Mucosa of stomach (tissue), 1 donor: ENCODE results near the gene STARD9.
"Not testable (repeated sequence)": the region's sequence is repeated elsewhere in the genome, so short reads cannot be mapped to it uniquely, and the experiment has no call there.

Experiments
- H3K27me3 ChIP-seq: one replicate; pipeline ENCODE4 v1.7.0; 2013; ENCODE audit warnings: mild to moderate bottlenecking, low read length; ENCODE audit not compliant: control insufficient read depth, insufficient read depth
- H3K36me3 ChIP-seq: one replicate; pipeline ENCODE4 v1.7.0; 2013; ENCODE audit warnings: low read length; ENCODE audit not compliant: control insufficient read depth, insufficient read depth
- H3K4me1 ChIP-seq: one replicate; pipeline ENCODE4 v1.7.0; 2013; ENCODE audit warnings: mild to moderate bottlenecking, low read length; ENCODE audit not compliant: control insufficient read depth, insufficient read depth
- H3K4me3 ChIP-seq: one replicate; pipeline ENCODE4 v1.7.0; 2013; ENCODE audit warnings: low read length
- H3K9ac ChIP-seq: one replicate; pipeline ENCODE4 v1.7.0; 2013; ENCODE audit warnings: mild to moderate bottlenecking, low read length, moderate library complexity
- H3K9me3 ChIP-seq: one replicate; pipeline ENCODE4 v1.7.0; 2013; ENCODE audit warnings: mild to moderate bottlenecking, low read length, moderate library complexity; ENCODE audit not compliant: control insufficient read depth
- donor health status: Pancreatic carcinoma.

The STARD9 gene

DNA sequence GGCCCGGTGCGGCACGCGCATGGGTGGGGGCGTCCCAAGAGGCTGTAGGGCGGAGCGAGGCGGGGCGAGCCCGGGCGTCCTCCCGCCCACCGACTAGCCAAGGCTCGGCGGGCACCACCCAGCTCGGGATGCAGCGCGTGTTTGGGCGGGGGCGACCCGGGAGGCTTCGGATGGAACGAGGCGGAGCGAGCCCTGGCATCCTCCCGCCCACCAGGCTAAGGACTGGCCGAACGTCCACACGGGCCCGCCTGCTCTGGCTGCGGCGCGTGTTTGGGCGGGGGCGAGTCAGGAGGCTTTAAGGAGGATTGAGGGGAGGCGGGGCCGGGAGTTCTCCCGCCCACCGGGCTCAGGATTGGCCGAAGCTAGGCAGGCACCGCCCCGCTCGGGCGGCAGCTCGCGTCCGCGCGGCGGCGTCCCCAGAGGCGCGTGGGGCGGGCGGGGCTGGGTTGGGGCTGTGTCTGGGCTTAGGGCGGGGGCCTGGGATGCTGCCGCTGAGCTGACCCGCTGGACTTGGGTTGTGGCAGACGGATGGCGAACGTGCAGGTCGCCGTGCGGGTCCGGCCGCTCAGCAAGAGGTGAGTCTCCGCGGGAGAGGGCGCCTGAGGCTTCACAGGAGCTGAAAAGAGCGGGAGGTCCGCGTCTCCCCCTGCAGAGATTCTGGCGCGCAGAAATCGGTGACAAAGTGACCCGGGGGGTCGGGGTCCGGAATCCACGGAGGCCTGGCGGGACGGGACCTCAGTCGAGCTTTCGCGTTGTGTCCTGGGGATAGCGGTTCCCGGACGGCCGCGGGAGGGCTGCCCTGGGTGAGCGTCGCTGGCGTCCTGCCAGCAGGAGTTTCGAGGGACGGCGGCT is at the start of gene STARD9:
Gene STARD9 (plus strand): TSS at position 419 of the 852 bp plus-strand sequence. CDS start 110 bp downstream, at position 529.
- Histone ChIP-seq H3K4me1 (peaks cover 9% of the 10 kb centered on the region), H3K36me3 (no peaks in the 10 kb centered on the region), H3K4me3 (peak within 1 kb of the TSS; percentile 31), H3K9ac (peak within 1 kb of the TSS; percentile 57), H3K27me3 (peaks cover 20% of the 10 kb centered on the region), H3K9me3 (no peaks in the 10 kb centered on the region)

DNA sequence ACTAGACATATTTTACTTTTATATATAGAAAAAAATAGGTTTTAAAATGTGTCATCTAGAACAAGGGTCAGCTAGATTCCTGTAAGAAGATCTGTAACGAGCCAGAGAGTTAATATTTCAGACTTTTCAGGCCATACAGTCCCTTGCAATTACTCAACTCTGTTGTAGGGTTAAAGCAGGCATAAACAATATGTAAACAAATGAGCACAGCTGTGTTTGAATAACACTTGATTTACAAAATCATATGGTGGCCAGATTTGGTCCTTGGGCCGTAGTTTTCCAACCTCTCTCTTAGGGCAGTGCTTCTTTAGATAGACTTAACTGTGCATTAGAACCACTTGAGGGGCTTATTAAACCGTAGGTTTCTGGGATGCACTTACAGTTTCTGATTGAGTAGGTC is 46.4 kb upstream of the STARD9 start:
- Histone ChIP-seq H3K27me3 (no peaks in the 10 kb centered on the region), H3K9ac (no peak overlapping the region), H3K9me3 (no peaks in the 10 kb centered on the region), H3K36me3 (peaks cover 5% of the 10 kb centered on the region), H3K4me1 (no peaks in the 10 kb centered on the region), H3K4me3 (no peak overlapping the region)

GRCh38 chr15:42533246-42533645 is 42.2 kb upstream of the STARD9 start:
- Histone ChIP-seq H3K9me3 (no peaks in the 10 kb centered on the region), H3K27me3 (no peaks in the 10 kb centered on the region), H3K4me3 (no peak overlapping the region), H3K4me1 (no peaks in the 10 kb centered on the region), H3K9ac (no peak overlapping the region), H3K36me3 (peaks cover 5% of the 10 kb centered on the region)

- Histone ChIP-seq H3K4me3 (no peak overlapping the region), H3K36me3 (no peaks in the 10 kb centered on the region), H3K27me3 (no peaks in the 10 kb centered on the region), H3K9ac (no peak overlapping the region), H3K4me1 (peaks cover 7% of the 10 kb centered on the region), H3K9me3 (no peaks in the 10 kb centered on the region)
Observed at GRCh38 chr15:42544853-42545629, 30.4 kb upstream of the STARD9 start.

DNA sequence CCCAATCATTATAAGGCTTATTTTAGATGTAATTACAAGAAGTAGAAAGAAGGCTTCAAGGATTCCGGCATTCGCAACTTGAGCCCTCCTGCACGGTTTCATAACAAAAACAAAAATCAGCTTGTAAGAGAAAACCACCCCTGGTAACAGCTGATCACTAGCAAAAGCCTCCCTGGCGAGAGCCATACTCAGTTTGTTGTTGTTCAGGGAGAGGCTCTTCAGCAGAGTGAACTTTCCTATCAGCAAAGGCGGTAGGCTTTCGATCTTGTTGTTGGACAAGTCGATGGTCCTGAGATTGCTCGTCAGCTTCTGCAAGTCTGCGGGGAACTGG is 27.5 kb upstream of the STARD9 start:
- H3K36me3 ChIP-seq = no peaks in the 10 kb centered on the region
- no peaks in the 10 kb centered on the region for H3K9me3 ChIP-seq
- H3K9ac ChIP-seq = peak overlapping the region; percentile 99
- no peaks in the 10 kb centered on the region for H3K27me3 ChIP-seq
- H3K4me1 ChIP-seq = peaks cover 7% of the 10 kb centered on the region
- peak overlapping the region; percentile 92 for H3K4me3 ChIP-seq

DNA sequence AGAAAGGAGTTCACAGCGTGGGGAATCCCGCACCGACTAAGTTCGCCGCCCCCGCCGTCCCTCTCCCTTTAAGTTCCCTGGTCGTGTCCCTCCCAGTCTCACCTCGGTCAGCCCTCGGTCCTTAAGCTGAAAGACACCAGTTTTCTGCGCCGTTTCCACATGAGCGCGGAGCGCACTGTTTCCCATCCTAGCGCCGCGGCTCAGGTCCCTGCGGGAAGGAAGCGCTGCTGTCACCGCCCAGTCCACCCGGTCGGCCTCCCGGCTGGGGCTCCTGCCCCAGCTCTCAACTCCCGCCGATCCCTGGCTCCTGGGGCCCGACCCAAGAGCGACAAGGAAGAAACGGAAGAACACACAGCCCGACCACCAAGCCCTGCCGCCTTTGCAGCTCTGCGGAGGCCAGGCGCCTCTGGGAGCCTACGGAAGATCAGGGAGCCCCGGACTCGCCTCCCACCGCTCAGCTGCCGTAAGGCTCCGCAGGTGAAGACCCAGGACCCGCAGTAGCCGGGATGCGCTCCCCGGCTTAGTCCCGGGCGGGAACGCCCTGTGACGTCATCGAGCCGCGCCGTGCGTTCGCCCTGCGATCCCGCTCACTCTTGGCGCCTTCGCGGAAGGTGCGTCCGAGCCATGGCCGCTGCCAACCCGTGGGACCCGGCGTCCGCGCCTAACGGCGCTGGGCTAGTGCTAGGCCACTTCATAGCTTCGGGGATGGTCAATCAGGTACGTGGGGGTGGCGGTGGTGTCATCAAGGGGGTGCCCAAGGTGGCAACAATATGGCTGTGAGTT is 27.0 kb upstream of the STARD9 start, which contains the start of the genes HAUS2 and LRRC57:
Gene HAUS2 (plus strand): TSS at position 590 of the 783 bp plus-strand sequence. CDS start 35 bp downstream, at position 625.
Gene LRRC57 (minus strand): TSS at position 545 of the 783 bp plus-strand sequence. CDS start 359 bp downstream, at position 186.
- Histone ChIP-seq H3K4me3 (peak within 1 kb of the TSS; percentile 92), H3K27me3 (no peaks in the 10 kb centered on the region), H3K9me3 (no peaks in the 10 kb centered on the region), H3K4me1 (peaks cover 7% of the 10 kb centered on the region), H3K9ac (peak within 1 kb of the TSS; percentile 99), H3K36me3 (no peaks in the 10 kb centered on the region)

DNA sequence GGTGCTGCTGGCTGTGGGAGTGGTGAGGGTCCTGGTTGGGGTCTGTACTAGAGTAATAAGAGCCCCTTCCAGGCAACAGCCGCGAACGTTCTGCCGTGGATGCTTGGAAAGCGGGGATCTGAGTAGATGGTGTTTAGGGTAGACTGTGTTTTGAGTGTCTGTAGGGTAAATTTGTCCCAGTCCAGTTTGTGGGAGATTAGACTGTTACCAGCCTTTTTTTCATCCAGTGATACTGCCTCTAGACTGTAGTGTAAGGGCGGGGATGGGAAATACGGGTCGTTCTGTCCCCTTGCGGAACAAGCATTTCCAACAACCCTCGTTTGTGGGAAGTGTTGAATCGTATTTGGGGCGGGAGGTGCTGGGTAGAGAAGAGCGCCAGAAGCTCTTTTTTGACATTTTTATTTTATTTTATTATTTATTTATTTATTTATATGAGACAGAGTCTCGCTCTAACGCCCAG is 26.3 kb upstream of the STARD9 start:
- no peaks in the 10 kb centered on the region for H3K36me3 ChIP-seq

DNA sequence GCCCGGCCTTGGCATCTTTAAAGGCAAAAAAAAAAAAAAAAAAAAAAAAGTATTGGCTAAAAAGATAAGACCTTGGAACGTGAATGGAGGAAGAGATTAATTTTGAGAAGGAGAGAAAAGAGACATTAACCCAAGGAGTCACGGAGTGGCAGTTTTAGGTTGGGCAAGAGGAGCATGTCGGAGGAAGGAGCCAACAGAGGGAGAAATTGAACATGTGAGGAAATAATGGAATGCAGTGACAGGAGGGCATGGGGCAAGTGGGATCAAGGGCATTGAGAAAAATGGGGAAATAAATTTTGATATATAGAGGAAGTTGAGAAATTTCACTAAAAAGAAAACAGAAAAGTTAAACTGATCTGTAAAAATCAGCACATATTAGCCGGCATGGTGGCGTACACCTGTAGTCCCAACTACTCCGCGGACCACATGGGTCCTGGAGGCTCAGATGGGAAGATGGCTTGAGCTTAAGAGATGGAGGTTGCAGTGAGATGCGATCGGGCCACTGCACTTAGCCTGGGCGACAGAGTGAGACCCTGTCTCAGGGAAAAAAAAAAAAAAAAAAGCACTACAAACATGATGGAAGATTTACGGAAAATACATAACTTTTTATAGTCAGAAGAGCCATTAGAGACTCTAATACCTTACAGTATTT is 25.5 kb upstream of the STARD9 start:
- H3K9ac ChIP-seq = peak overlapping the region; percentile 4
- no peak overlapping the region for H3K4me3 ChIP-seq
- H3K27me3 ChIP-seq = no peaks in the 10 kb centered on the region
- peaks cover 7% of the 10 kb centered on the region for H3K4me1 ChIP-seq
- no peaks in the 10 kb centered on the region for H3K9me3 ChIP-seq
- H3K36me3 ChIP-seq = no peaks in the 10 kb centered on the region

More for the DNA sequence above, 26.3 kb upstream of the STARD9 start:
- Histone ChIP-seq H3K27me3 (no peaks in the 10 kb centered on the region), H3K4me3 (peak overlapping the region; percentile 92), H3K9ac (peak overlapping the region; percentile 99), H3K9me3 (no peaks in the 10 kb centered on the region), H3K4me1 (peaks cover 7% of the 10 kb centered on the region)

GRCh38 chr15:42553554-42553953 is 21.9 kb upstream of the STARD9 start:
- Histone ChIP-seq H3K9me3 (no peaks in the 10 kb centered on the region), H3K27me3 (no peaks in the 10 kb centered on the region), H3K4me3 (no peak overlapping the region), H3K36me3 (no peaks in the 10 kb centered on the region), H3K9ac (no peak overlapping the region), H3K4me1 (no peaks in the 10 kb centered on the region)

DNA sequence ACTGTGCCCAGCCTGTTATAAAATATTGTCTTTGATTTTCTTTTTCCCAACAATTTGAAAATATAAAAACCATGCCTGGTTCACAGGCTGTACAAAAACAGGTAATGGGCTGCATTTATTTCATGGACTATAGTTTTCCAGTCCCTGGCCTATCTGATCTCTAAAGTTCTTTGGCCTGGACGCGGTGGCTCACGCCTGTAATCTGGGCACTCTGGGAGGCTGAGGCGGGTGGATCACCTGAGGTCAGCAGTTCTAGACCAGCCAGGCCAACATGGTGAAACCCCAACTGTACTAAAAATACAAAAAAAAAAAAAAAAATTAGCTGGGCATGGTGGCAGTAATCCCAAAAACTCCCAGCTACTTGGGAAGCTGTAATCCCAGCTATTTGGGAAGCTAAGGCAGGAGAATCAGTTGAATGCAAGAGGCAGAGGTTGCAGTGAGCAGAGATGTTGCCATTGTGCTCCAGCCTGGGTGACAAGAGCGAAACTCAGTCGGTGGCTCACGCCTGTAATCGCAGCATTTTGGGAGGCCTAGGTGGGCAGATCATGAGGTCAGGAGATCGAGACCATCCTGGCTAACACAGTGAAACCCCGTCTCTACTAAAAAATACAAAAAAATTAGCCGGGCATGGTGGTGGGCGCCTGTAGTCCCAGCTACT is 18.7 kb upstream of the STARD9 start:
- not testable (repeated sequence) for H3K4me3 ChIP-seq, H3K36me3 ChIP-seq, H3K27me3 ChIP-seq, H3K9ac ChIP-seq, H3K9me3 ChIP-seq, H3K4me1 ChIP-seq

GRCh38 chr15:42558739-42559138 is 16.7 kb upstream of the STARD9 start:
- H3K27me3 ChIP-seq = no peaks in the 10 kb centered on the region
- no peaks in the 10 kb centered on the region for H3K36me3 ChIP-seq
- H3K9me3 ChIP-seq = no peaks in the 10 kb centered on the region
- H3K9ac ChIP-seq = no peak overlapping the region
- H3K4me1 ChIP-seq = no peaks in the 10 kb centered on the region
- H3K4me3 ChIP-seq = no peak overlapping the region
